ENCODE measurements around the gene ALDH7A1.

The ALDH7A1 gene

GRCh38 chr5:126594748-126595485 is at the start of gene ALDH7A1:
Gene ALDH7A1 (minus strand): TSS chr5:126595219. CDS start chr5:126595198, 21 bp downstream.
- no peak within 1 kb of the TSS for H3K4me3 ChIP-seq (ENCODE audit: low read depth, low read length)

GRCh38 chr5:126641387-126641786 is 46.4 kb upstream of the ALDH7A1 start:
- TF ChIP-seq CTCF (IDR thresholded peaks at IDR 0.05; ENCODE audit: control insufficient read depth, extremely low read depth, insufficient read depth): no peak
- no peak for DNase-seq (ENCODE audit: low read depth)
- no peak overlapping the region for H3K4me3 ChIP-seq (ENCODE audit: low read depth, low read length)

More at GRCh38 chr5:126594748-126595485, at the start of gene ALDH7A1:
- DNase-seq (ENCODE audit: low read depth): no peak
- peak; percentile 26; the same call in 1 of the 2 replicates for TF ChIP-seq CTCF (IDR thresholded peaks at IDR 0.05; ENCODE audit: control insufficient read depth, extremely low read depth, insufficient read depth)

- no peak for DNase-seq (ENCODE audit: low read depth)
- H3K4me3 ChIP-seq (ENCODE audit: low read depth, low read length): no peak overlapping the region
- TF ChIP-seq CTCF (IDR thresholded peaks at IDR 0.05; ENCODE audit: control insufficient read depth, extremely low read depth, insufficient read depth): no peak
Observed at GRCh38 chr5:126640866-126641265, 45.8 kb upstream of the ALDH7A1 start.

- no peak for TF ChIP-seq CTCF (IDR thresholded peaks at IDR 0.05; ENCODE audit: control insufficient read depth, extremely low read depth, insufficient read depth)
Observed at GRCh38 chr5:126636956-126637355, 41.9 kb upstream of the ALDH7A1 start.

DNA sequence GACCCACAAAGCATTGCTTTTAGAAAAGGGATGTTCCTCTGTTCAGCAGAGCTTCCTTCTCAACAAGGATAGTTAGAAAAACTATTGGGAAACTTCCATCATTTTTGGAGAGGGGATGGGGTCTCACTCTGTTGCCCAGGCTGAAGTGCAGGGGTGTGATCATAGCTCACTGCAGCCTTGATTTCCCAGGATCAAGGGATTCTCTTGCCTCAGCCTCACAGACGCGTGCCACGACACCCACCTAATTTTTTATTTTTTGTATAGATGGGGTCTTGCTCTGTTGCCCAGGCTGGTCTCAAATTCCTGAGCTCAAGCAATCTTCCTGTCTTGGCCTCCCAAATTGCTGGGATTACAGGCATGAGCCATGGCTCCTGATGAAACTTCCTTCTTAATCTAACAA is 40.6 kb upstream of the ALDH7A1 start:
- TF ChIP-seq CTCF (IDR thresholded peaks at IDR 0.05; ENCODE audit: control insufficient read depth, extremely low read depth, insufficient read depth): no peak
- H3K4me3 ChIP-seq (ENCODE audit: low read depth, low read length): no peak overlapping the region
- no peak for DNase-seq (ENCODE audit: low read depth)

More at GRCh38 chr5:126636956-126637355, 41.9 kb upstream of the ALDH7A1 start:
- no peak overlapping the region for H3K4me3 ChIP-seq (ENCODE audit: low read depth, low read length)
- no peak for DNase-seq (ENCODE audit: low read depth)

DNA sequence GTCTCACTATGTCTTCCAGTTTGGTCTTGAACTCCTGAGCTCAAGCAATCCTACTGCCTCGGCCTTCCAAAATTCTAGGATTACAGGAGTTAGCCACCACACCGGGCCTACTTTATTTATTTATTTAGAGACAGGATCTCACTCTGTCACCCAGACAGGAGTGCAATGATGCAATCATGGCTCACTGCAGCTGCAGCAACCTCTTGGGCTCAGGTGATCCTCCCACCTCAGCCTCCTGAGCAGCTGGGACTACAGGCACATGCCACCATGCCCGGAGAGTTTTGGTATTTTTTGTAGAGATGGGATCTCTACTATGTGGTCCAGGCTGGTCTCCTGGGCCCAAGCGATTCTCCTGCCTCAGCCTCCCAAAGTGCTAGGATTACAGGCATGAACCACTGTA is 38.5 kb upstream of the ALDH7A1 start:
- DNase-seq (ENCODE audit: low read depth): no peak
- no peak overlapping the region for H3K4me3 ChIP-seq (ENCODE audit: low read depth, low read length)
- TF ChIP-seq CTCF (IDR thresholded peaks at IDR 0.05; ENCODE audit: control insufficient read depth, extremely low read depth, insufficient read depth): no peak

- TF ChIP-seq CTCF (IDR thresholded peaks at IDR 0.05; ENCODE audit: control insufficient read depth, extremely low read depth, insufficient read depth): no peak
- no peak overlapping the region for H3K4me3 ChIP-seq (ENCODE audit: low read depth, low read length)
- peak; percentile 15 for DNase-seq (ENCODE audit: low read depth)
Observed at GRCh38 chr5:126631920-126632319, 36.9 kb upstream of the ALDH7A1 start.

Data from LNCaP clone FGC (cell line).